NCI-H510A treated with DMSO at 0.1 percent for 48 hours (cell line): Measurements from ENCODE around the gene SLC7A8.

Experiments
- DNase-seq: peaks from one replicate; lab custom pipeline; 2025; lab: John Stamatoyannopoulos, UW

Gene SLC7A8

DNA sequence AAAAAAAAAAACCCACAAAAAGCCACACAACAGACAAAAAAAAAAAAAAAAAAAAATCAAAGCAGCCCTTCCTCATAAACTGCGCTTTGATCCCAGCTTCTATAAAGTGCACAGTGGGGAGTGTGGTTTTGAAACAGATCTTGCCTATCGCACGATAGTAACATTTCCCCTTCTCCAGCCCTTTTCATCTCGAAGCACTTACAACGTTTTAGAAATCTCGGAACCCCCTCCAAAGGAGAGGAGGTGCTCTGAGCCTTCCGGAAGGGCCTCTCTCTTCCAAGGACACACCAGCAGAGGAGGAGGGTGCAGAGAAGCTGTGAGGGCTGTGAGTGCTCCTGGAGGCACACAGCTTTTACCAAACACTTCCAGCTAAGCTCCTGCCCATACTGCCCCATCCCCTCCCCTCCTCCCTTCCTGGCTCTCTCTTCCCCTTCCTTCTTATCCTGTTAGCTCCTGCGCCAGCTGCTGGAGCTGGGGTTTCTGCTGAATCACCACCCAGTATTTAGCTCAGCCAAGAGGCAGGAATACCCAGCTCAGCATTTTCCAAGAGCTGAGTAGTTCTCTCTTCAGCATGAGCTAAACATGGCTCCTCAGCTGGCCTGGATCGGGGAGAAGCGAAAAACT, 28.4 kb downstream of the SLC7A8 start:
- peak; percentile 5 for DNase-seq

DNA sequence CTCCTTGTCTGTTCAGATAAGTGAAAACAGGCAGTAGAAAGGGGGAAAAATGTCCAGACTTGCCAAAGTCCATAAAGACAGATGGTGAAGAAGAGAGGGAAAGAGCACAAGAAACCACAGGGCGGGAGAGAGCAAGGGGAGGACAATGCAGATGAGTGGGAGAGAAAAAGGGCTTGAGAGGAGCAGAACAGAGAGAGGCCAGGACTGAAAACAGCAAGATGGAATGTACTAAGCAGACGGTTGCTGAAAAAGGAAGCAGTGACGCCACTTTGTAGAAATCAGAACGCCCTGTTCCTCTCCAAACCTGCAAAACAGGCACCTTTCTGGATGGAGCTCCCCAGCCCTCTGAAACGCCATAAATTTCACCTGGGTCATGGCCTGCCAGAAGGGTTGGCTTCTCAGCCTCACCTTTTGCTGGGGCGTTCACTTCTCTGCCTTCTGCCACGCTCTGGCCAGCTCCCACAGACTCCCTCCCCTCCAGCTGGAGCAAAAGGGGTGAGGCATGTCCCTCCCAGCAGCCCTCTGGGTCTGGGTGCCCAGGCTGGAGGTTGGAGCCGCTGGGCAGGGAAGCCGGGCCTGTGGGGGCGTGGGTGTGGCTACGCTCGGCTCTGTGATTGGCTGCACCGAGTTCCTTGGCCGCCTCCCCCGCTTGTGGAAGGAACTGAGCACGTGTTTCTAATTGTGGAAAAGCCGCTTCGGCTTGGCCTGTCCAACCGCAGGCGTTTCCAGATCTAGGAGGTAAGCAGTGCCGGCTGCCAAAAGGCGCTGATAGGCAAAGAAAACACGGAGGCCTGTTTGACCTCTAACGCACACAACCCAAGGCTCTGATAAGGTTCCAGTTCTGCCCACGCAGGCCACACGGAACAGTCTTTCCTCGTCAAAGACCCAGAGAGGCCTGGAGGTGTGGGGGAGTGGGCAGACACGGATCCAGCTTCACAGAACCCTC, 29.3 kb downstream of the SLC7A8 start:
- DNase-seq: no peak

GRCh38 chr14:23151342-23151741, 32.1 kb downstream of the SLC7A8 start:
- DNase-seq: no peak

DNA sequence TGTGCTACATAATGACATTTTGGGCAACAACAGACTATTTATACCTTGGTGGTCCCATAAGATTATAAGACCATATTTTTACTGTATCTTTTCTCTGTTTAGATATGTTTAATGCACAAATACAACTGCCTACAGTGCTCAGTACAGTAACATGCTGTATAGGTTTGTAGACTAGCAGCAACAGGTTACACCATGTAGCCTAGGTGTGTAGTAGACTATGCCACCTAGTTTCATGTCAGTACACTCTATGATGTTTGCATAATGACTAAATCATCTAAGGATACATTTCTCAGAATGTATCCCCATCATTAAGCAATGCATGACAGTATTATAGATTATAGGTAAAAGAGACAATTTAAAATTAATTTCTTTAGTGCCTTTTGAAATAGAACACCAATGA, 33.7 kb downstream of the SLC7A8 start:
- DNase-seq: no peak

- no peak for DNase-seq
These were observed 34.7 kb downstream of the SLC7A8 start for GRCh38 chr14:23148591-23149249.

- no peak for DNase-seq
These were observed 35.8 kb downstream of the SLC7A8 start for GRCh38 chr14:23147676-23148075.

- DNase-seq: no peak
These were observed 36.5 kb downstream of the SLC7A8 start for GRCh38 chr14:23146980-23147379.

GRCh38 chr14:23146351-23146910, 37.0 kb downstream of the SLC7A8 start:
- no peak for DNase-seq

- DNase-seq: no peak
These were observed 37.6 kb downstream of the SLC7A8 start for GRCh38 chr14:23145794-23146350.

DNA sequence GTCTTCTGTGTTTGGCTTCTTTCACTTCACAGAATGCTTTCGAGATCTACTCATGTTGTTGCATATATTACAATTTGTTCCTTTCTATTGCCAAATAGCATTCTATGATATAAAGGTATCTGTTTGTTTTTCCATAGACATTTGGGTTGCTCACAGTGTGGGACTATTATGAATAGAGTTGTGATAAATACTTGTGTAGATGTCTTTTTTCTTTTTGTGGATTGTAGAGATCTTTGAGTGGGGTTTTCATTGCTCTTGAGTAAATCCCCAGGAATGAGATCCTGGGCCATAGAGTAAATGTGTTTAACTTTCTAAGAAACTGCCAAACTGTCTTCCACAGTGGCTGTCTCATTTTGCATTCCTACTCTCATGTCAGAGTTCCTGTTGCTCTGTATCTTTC, 39.5 kb downstream of the SLC7A8 start:
- no peak for DNase-seq

GRCh38 chr14:23142826-23143225, 40.6 kb downstream of the SLC7A8 start:
- DNase-seq: no peak

DNA sequence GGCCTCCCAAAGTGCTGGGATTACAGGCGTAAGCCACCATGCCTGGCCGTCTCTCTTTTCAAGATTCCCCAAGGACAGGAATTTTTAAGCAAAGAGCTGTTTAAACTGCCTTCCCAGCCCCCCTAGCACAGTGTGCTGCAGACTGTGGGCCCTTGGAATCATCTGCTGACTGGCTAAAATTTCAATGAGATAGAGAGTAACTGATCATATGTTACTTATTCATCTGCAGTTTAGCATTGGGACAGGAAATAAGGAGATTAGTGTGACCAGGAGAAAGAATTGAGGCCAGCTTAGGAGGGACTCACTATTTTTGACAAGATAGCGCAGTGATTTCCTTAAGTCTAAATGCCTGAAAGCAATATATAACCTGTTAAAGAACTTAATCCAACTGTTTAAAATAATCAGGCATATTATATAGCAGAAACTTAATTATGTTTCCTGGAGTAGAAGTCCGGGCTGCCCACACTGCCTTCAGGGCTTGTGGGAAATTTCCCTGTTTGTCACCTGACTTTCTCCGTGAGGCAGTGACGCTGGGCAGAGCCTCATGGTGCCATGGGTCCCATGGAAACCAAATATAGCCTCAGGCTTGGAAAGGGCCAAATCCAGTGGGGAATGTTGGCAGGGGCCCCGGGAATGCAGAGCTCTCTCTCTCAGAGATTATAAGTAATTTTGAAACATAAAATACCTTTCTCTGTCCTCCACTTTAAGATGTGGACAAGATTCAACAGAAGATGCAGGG, 41.6 kb downstream of the SLC7A8 start:
- DNase-seq: no peak

DNA sequence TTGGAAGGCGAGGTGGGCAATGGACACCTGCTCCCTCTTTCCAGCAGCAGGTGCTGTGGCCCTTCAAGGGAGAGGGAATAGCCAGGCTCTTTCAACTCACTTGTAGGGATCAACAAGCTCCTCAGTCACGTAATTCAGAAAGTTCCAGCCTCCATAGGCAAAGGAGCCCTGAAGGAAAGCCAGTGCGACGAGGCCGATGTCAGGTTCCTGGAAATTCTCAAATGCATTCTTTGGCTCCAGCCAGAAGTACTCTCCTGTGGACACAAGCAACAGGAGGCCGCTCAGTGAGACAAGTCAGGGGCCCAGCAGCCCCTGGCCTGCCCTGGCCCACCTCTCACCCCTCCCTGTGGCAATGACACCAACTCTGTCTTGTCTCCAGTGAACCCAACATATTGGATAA, 43.1 kb downstream of the SLC7A8 start:
- DNase-seq: no peak

DNA sequence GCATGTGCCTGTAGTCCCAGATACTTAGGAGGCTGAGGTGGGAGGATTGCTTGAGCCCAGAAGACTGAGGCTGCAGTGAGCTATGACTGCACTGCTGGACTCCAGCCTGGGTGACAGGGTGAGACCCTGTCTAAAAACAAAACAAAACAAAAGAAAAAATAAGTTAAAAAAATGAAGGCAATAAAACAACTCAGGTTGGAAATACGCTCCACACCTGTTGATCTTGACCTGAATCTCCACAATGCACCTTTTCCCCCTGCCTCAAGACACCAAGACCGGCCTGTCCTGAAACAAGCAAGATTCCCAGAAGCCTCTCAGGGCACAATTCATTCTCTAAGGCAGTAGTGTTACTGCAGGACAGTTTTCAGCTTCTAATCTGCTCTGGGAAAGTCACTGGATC, 43.6 kb downstream of the SLC7A8 start:
- DNase-seq: no peak

DNA sequence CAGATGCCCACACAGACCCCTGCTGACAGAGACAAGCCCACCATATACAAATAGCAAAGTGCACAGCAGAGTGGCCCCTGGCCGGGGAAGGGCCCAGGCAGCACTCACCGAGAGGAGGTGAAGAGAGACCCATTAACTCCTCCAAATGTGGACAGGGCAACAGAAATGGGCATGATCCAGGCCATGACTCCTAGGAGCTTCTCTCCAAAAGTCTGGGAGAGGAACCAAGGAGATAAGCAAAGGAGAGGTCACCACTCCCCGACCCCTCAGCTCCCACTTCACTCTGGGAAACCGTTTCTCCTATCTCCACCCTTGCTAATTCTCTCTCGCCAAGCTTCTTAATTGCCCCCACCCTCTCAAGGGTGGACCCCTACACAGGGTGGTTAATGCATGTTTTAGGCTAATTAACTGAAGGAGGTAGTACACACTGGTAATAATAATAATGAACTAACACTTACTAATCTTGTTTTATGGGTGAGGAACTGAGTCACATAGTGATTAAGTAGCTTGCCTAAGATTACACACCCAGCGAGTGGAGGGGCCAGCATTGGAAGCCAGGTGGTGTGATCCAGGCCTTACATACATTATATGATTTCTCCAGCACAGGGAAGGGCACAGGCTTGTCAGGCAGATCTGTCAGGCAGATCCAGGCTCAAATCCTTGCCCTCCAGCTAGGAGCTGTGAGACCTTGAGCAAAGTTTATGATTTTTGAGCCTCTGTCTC, 45.5 kb downstream of the SLC7A8 start:
- DNase-seq: no peak

DNA sequence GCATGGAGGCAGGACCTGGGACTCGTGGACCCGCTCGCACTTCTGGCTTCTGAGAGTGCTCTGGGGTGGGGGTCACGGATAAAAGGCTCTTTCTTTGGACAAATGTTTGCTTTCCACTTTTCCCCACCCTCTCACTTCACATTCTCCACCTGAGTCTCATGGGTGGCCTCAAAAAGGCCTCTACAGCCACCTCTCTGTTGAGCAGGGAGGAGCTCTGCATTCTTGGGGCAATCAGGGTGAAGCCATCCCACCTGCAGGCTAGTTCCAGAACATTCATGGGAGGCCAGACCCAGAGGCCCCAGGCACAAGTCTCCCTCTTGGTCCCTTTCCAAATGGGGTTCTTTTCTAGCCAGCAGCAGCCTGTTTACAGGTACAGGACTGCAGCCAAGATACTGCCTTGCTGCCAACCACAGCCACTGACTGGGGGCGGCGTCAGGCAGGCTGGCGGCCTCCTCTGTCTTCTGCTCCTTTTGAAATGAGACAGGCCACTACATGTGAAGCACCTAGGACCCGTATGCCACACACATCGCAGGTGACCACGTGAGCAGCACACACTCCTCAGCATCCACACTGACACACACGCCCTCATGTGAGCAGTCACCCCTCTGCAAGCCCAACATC, 46.2 kb downstream of the SLC7A8 start:
- DNase-seq: no peak

GRCh38 chr14:23136566-23137133, 46.8 kb downstream of the SLC7A8 start:
- DNase-seq: no peak

- DNase-seq: no peak
These were observed 50.5 kb downstream of the SLC7A8 start for GRCh38 chr14:23132970-23133369.

DNA sequence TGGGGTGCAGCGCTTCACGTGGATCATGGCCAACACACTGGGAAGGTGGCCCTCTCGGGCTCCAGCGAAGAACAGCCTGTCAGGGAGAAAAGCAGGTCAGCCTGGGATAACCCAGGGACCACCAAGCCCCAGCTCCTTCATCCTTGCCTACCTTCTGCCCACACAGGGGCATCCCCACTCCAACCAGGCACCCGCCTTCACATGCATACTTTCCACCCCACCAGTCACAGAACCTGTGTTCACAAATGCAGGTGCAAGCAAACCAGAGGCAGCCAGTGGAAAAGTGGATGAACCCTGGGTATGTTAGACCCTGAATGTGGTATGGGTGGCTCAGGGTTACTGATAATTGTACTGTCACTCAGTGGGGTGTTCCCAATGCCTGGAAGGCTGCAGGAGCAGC, 52.0 kb downstream of the SLC7A8 start:
- DNase-seq: no peak

DNA sequence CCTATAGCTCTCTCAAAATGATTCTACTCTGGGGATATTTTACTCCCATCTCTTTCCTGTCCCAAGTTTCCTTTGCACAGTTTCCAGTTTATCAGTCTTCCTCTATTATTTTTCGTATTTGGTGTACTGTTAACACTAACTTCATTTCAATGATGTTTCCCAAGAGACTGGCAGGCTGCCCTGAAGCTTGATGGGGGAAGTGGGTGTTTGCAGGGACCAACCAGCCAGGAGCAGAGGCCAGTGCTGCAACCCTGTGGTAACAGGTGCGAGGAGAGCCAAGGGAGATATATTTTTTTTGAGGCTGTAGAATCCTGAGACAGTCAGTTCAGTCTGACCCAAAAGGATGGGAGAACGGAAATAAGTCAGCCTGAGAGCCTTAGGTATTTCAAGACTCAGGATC, 52.6 kb downstream of the SLC7A8 start:
- DNase-seq: no peak
